ENCODE results near the gene PIK3R6.

Gene PIK3R6

DNA sequence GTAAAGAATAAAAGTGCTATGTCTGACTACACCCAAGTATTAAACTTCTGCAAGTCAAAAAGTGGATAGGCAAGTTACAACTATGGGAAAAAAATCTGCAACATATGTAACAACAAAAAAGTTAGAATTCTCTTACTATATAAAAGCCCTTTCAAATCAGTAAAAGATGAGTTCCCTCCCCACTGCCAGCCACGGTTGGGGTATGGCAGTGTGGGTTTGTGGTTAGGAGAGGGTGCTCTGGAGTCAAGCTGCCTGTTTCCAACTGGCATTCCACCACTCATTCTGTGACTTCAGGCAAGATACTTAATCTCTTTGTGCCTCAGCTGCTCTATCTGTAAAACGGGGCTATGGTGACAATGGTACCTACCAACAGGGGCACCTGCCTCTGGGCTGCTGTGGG lies 41.7 kb downstream of the PIK3R6 start:
- peak; percentile 29 for DNase-seq (ENCODE audit: low spot score)

DNA sequence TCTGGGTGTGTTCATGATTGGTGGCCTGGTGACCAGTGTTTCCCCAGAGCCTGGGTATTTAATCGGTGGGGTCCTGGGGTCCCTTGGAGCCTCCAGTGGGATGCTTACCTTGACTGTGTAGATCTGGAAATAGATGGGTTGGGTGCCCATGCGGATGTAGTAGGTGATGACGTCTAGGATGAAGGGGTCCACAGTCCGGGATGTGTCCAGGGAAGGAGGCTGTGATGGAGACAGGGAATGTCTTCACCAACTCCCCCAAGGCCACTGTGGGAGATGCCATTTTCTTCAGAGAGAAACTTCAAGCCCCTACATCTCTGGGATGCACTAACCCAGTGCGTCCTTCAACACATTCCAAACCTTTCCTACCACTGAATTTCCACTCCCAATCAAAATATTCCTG lies 44.2 kb downstream of the PIK3R6 start:
- peak; percentile 18 for DNase-seq (ENCODE audit: low spot score)

DNA sequence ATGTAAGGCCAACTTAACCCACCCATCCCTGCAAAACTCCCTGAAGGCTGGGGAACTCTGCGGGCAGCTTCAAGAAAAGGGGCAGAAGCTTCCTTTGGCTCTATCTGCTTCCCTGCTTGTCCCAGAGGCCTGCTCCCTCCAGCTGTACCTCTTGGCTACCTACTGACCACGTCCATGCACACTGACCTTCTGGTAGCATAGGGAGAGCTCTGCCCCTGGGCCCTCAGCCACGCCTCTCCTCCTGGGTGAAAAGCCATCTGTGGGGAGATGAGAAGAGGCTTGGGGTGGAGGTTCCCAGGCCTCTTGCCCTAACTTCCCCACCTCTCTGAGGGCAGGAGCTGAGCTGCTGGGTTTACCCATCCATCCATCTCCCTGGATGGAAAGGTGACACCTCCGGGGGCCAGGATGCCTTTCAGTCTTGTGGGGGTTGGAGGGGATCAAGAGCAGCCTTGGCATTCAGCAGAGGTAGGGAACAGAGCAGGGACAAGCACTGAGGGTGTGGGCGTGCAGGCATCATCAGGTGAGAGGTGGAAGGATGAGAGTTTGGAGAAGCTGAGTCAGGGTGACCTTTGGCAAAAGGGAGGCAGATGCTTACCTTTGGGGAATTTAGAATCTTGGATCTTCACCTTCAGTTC lies 45.0 kb downstream of the PIK3R6 start:
- DNase-seq (ENCODE audit: low spot score) = peak; percentile 33

DNA sequence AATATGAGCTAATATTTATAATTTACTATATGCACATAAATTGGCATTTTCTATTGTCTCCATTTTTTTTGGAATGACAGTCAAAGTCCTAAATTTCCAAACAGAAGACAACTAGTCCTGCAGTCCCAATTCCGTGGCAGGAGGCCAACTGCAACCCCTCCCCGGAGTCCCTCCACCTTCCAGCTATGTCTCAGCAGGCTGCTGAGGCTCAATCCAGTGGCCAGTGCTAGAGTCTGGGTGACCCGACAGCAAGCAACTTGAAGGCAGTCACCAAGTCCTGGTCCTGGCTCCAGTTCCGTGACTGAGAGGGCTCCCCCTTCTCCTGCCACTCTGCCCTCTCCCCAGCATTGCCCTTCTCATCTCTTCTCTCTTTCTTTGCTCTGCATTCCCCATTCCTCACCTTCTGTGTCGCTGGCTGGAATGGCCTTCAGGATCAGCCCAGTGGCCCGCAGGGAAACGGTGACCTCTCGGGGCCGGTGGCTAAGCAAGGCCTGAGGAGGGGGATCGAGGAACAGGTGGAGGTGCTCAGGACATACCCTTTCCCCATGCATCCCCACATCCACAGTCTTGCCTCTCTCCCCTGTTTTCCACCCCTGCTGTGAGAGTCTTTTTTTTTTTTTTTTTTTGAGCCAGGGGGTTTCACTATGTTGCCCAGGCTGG lies 45.9 kb downstream of the PIK3R6 start:
- peak; percentile 44 for DNase-seq (ENCODE audit: low spot score)

DNA sequence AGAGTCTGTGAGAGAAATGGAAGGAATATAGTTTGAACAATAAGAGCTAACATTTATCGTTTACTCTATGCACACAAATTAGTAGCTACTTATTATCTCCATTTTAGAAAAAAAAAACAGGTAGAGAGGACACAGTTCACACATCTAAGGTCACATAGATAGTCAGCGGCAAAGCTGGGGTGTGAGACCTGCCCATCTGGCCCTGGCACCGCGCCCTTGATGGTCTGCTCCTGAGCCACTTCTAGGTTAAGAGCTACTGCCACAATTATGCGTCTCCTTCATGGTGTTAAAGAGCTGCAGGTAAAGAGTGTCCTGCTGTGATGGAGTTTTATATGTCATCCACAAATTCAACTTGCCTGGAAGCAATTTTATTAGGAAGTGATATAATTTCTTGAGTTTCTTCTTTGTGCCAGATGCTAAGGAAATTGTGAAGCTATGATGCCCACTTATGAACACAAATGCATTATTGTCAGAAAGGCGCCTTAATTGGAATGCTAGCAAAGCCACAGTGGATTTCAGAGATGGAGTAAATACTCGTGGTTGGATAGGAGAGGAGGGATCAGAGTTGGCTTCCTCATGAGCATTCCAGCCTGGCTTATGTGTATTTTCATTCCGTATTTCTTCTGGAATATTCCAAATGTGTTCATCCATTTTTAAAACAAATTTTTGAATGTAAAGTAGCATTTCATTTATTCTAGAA lies 47.0 kb downstream of the PIK3R6 start:
- peak; percentile 27 for DNase-seq (ENCODE audit: low spot score)

DNA sequence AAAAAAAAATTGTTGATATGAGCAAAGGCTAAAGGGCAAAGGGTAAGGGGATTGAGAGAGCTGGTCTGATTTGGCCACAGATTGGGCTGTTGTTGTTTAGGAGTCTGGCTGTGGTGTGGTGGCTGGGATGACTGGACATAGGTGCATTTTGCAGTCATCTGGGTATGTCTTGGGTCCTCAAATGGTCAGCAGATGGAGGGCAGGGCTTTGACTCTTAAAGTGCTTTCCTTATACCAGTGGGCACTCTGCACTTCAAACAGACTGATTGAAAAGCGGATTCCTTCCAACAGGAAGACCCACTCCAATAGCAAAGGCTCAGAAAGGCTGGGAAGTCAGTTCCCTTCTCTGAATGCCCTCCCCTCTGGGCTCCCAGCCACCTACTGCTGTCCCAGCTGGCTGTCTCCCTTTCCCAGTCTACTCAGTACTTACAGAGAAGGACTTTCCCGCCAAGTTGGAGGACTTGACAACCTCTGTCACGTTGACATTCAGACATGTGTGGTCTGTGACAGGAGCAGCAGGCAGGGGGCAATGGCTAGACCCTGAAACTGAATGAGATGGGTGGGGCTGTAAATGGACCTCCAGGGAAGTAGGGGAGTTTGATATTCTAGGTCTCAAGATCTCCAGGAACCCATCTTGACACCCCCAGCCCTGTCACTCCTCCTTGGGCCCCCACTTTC lies 48.7 kb downstream of the PIK3R6 start:
- peak; percentile 40 for DNase-seq (ENCODE audit: low spot score)

DNA sequence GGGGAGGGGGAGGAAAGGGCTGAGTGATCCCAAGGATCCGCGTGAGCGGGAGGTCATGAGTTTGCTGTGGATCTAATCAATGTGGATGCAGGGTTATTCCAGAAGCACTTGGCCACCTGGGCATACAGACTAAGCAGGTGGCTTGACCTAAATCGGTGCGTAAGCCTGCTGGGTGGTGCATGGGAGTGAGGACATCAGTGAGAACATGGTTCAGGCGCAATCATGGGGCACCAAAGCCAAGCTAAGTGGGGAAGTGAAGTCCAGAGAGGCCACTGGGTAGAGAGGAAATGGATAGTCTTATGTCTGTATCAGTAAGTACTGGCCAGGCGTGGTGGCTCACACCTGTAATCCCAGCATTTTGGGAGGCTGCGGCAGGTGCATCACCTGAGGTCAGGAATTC lies 49.4 kb downstream of the PIK3R6 start:
- DNase-seq (ENCODE audit: low spot score) = peak; percentile 36

DNA sequence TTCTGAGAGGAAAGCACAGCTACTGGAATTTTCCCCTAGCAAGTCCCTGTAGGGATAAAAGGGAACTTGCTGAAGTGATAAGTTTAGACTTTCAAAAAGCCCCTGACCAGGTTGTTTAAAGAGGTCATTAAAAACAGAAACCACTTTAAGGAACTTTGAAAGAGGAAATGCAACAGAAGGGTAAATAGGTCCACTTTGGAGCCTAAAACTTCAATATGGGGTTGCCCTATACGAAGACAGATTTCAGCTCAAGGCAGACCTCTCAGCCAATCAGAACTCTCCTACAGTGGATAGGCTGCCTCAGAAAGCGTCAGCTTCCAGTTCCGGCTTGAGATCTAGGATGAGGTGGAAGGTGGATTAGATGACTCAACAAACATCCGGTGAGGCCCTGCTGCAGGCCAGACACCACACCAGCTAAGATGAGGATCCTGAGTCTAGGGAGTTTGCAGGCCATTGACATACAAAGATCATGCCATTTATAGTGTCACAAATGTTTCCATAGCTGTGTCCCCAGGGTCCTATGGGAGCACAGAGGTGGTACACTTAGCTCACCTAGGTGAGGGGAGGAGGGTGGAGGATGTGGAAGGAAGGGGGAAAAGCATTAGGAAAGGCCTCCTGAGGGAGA lies 60.4 kb downstream of the PIK3R6 start:
- peak; percentile 32 for DNase-seq (ENCODE audit: low spot score)

DNA sequence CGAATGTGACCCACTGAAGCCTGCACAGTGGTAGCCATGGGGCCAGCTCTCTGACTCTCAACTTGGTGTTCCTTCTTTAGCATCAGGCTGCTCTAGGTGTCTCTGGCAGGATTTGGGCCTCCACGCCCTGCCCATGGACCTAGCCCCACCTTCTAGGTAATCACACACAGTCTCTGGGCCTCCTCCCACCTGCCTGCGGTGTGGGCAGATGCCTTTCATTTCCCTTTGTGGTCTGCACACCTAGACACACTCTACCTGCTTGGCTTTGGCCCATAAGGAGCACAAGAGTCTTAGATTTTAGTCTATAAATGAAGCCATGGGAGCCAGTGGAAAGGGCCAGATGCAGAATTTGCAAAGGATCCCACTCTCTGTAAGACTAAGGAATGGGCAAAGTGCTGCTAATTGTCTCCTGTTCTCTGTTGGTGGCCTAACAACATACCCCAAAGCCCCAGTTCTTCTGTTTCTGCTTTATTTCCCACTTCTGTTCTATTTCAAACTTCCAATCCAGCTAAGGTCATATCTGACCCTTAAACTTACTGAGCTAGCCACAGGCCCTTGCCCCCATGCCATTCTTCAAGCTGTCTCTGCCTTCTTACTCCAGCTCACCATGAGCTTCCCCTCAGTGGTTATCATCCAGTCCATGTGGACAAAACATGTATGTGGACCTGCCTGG lies 61.1 kb downstream of the PIK3R6 start:
- peak; percentile 32 for DNase-seq (ENCODE audit: low spot score)

DNA sequence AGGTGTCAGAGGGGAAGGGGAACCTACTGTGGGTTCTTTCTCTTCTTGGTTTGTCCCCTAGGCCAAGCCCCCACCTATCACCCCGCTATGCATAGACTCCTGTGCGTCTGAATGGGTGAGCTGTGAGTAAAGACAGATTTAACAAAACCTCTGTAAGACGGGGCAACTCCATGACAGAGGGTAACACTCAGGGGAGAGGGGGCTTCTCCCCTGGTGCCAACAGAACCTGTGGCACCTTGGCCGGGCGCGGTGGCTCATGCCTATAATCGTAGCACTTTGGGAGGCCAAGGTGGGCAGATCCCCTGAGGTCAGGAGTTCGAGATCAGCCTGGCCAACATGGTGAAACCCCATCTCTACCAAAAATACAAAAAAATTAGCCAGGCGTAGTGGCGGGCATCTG lies 62.1 kb downstream of the PIK3R6 start:
- peak; percentile 31 for DNase-seq (ENCODE audit: low spot score)

DNA sequence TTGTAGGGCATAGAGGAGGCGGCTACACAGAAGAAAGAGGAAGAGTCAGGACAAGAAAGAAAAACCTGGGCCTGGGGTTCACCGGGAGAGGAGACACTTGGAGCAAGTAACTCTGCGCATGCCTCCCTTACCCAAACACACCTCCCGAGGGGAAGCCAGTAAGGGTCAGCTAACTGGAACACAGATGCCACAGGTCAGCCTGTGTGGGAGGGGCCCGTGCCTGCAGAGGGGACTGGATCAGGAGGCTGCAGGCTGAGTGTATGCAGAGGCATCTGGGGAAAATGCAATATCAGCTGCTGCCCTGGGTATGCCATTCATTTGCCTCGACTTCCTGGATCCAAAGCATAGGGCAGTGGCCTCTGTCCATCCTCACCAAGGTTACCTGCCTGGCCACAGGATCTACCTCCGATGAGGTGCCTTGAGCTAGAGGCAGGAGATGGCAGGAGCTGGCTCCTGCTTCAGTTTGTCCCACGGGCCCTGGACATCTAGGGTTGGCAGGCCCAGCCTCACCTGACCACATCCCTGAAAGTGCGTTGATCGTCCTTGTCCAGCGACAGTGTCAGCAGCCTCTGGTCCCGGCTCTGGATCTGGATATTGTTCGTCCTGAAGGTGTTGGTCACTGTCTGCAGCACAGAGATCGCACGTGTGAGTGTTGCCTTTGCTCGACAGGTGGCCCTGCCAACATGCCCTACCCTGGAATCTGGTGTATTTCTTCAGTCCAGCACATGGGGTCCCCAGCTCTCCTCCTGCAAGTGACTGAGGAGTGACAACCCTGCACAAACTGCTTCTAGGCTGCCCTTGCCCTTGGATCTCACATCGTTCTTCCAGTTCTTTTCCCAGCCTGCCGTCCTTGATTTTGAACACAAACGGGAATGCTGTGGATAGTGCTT lies 63.7 kb downstream of the PIK3R6 start:
- DNase-seq (ENCODE audit: low spot score) = peak; percentile 49

DNA sequence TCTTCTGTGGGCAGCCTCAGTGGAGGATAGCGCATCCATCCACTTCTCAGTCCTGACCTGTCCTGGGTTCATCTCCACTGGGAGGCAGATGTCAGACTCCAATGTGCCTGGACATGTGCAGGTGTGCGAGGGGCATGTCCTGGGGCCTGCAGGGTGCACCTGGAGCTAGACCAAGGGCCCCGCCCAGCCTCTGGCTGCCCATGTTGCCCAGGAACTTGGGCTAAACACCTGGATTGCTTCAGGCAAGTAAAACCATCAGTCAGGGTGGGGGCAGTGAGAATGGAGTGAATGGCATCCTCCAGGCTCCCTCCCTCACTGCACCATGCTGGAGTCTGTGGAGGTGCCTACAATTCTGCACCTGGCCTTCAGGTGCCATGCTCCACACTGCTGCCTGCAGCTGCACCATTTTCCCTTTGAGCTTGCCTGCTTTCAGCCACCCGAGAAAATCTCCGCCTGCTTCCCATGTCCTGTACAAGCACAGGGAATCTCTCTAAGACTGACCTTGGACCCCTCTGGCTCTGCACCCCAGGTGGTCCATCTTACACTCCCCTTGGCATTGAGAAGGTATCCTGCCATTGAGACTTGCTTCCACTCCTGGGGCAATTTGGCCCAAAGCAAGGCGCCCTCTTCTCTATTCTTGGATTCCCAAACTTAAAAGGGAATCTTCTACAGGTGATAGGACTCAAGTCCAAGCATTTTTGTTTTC lies 66.2 kb downstream of the PIK3R6 start:
- DNase-seq (ENCODE audit: low spot score) = peak; percentile 37

DNA sequence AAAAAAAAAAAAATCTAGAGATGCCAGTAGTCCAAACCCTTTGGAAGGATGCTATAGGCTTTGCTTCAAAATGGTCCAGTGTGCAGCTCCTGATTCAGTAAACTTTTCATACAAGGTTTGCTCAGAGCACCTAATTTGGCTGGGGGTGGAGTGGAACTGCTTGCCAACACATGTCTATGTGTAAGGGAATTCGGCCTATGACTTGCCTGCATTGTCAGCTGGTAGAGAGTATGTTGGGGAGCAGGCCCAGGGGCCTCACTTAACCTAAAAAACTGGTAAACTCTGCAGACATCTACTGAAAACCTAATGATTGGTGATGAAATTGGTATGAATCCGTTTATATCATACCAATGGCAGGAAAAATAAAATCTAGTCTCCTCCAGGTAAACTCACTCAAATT lies 66.8 kb downstream of the PIK3R6 start:
- peak; percentile 22 for DNase-seq (ENCODE audit: low spot score)

DNA sequence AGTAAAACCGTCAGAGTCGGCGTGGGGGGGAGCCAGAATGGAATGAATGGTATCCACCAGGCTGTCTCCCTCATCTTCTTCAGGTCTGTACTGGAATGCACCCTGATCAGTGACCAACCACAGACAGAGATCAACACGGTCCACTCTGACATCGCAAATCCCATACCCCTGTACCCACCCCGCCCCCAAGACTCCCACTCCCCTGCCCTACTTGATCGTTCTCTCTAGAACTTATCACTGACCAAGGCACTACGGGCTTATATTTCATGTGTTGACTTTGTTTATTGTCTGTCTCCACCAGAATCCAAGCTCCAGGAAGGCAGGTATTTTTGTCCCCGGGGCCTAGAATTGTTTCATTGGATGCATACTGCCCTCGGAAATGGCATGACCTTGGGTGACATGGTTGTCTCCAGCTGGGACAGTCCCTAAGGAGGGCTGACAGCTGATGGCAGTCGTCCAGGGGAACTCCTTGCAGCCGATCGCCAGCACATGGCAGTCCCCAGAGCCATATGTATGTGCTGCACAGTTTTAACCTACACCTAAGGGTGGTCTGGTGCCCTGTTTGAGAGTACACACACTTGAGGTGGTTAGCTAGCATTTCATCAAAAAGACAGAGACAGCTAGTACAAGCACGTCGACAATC lies 67.8 kb downstream of the PIK3R6 start:
- DNase-seq (ENCODE audit: low spot score) = peak; percentile 46

DNA sequence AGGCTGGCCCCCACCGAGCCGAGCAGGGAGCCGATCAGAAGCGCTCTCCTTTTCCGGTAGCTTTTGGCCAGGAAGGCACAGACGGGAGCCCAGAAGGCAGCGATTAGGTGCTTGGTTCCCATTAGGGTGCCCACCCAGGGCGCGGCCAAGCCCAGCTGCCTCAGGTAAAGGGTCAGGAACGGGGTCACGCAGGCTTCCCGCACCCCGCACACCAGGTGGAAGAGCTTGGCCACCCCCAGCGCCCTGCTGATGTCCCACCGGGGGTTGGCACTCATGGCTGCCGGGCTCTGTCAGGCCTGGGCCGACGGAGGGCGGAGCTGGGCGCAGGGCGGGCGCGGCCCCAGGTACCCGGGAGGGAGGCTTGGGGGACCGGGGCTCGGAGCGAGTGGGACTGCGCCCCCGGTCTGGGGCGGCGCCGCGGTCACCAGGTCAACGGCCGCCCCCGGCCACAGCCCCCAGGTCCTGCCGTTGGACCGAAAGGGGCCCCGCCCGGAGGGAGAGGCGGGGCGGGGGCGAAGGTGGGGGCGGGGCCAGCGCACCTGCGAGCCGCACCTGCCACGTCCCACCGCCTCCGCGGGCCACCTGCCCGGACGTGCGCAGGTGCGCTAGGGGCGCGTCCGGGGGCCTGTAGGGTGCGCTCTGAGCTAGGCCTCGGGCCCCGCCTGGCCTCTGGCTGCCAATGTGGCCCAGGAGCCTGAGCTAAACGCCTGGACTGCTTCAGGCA lies 68.5 kb downstream of the PIK3R6 start, which contains the start of gene MFSD6L:
TSS of gene MFSD6L (minus strand) at position 520 of the 724 bp plus-strand sequence. CDS start at position 275, 245 bp downstream.
- DNase-seq (ENCODE audit: low spot score) = peak; percentile 69

DNA sequence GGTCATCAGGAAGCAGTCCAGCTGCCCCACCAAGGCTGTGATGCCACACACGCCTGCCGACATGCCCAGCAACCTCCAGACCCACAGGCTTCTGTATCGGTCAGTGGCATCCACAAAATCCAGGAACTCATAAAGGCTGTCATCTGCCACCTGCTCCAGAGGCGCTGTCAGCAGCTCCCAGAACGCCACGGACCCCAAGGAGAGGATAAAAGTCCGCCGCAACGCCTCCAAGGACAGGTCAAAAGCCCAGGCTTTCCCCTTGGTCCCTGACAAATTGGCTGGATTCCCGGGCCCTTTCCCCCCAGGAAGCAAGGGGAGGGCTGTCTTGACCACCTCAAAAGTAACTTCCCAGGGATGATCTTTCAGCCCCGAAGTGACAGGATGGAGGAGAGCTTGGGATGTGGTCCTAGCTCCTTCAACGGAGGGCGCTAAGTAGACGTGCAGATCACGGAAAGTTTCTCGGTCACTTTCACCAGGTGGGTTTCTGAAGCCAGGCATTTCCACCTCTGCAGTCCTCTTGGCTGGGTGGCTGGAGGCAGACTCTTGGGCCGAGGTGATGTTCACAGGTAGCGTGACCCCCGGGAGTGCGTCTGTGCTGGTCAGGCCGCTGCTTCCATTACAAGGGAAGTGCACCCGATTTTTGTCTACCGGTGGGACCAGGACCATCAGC lies 69.2 kb downstream of the PIK3R6 start:
- no peak for DNase-seq (ENCODE audit: low spot score)

DNA sequence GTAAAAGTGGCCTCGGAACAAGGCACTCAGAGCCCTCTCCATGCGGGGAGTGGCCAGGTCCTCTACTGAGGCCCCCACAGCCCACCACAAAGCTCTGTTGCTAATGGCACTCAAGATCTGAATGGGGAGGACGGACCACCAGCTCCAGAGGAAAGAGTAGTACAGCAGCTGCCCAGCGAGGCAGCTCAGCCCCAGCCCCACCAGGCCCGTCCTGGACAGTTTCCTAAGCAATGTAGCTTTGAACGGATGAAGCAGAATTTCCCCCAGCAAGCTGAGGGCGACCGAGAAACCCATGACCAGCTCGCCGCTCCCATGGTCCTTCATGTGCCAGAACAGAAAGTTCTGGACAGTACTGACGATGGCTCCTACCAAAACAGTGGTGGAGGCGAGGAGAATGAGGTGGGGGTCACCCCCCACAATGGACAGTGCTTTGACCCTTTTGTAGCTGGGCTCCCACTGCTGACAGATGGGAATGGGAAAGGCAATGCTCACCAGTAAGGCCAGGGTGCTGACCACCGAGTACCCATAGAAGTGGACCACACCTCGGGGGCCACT lies 69.8 kb downstream of the PIK3R6 start:
- peak; percentile 44 for DNase-seq (ENCODE audit: low spot score)

DNA sequence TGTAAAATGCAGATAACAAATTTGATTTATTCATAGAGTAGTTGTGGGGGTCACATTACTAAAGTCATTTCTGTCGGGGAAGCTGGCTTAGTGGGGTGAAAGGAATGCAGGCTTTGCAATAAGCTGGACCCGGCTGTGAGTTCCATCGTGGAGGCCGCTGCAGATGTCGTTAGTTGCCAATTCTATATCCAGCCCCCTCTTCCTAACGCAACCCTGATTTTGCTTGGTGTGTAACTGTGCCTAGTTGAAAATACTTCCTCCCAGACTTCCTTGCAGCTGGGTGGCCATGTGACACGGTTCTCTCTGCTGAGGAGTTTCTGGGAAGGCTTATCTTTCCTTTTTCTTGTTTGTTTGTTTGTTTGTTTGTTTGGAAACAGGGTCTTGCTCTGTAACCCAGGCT lies 72.8 kb downstream of the PIK3R6 start:
- no peak for DNase-seq (ENCODE audit: low spot score)

All from ecto neural progenitor cell (in vitro differentiated cells).